ENCODE measurements around the gene ZNF224. TPM values are rescaled to one million over a fixed set of nuclear protein-coding genes. Genes with fewer than 3 reads are reported as not detected.

Gene ZNF224
- total and polyA plus RNA-seq, 2 of the 13 experiments (the other 11 are each of a cell fraction or from before 2014, with no cell fraction given) = 13.0 to 16.1 TPM

GRCh38 chr19:44113138-44113783, 19.1 kb downstream of the ZNF224 start, which contains the start of gene ZNF225 (continued):
- TF ChIP-seq, protein P1, sequence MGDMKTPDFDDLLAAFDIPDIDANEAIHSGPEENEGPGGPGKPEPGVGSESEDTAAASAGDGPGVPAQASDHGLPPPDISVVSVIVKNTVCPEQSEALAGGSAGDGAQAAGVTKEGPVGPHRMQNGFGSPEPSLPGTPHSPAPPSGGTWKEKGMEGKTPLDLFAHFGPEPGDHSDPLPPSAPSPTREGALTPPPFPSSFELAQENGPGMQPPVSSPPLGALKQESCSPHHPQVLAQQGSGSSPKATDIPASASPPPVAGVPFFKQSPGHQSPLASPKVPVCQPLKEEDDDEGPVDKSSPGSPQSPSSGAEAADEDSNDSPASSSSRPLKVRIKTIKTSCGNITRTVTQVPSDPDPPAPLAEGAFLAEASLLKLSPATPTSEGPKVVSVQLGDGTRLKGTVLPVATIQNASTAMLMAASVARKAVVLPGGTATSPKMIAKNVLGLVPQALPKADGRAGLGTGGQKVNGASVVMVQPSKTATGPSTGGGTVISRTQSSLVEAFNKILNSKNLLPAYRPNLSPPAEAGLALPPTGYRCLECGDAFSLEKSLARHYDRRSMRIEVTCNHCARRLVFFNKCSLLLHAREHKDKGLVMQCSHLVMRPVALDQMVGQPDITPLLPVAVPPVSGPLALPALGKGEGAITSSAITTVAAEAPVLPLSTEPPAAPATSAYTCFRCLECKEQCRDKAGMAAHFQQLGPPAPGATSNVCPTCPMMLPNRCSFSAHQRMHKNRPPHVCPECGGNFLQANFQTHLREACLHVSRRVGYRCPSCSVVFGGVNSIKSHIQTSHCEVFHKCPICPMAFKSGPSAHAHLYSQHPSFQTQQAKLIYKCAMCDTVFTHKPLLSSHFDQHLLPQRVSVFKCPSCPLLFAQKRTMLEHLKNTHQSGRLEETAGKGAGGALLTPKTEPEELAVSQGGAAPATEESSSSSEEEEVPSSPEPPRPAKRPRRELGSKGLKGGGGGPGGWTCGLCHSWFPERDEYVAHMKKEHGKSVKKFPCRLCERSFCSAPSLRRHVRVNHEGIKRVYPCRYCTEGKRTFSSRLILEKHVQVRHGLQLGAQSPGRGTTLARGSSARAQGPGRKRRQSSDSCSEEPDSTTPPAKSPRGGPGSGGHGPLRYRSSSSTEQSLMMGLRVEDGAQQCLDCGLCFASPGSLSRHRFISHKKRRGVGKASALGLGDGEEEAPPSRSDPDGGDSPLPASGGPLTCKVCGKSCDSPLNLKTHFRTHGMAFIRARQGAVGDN (CRISPR knock-in tag; IDR thresholded peaks at IDR 0.05) = peak; percentile 54
- TF ChIP-seq TCF7 (IDR thresholded peaks at IDR 0.05; ENCODE audit: low read depth) (no peak), ZNF589 (CRISPR knock-in tag; conservative IDR thresholded peaks at IDR 0.05) (no peak), CEBPG (CRISPR knock-in tag; IDR thresholded peaks at IDR 0.05) (no peak; the same call in 1 of the 2 replicates), RELA (CRISPR knock-in tag; IDR thresholded peaks at IDR 0.05) (no peak), MBNL3 (CRISPR knock-in tag; conservative IDR thresholded peaks at IDR 0.05) (no peak), ZNF577 (CRISPR knock-in tag; IDR thresholded peaks at IDR 0.05; ENCODE audit: borderline replicate concordance, low read depth) (no peak), ZNF446 (CRISPR knock-in tag; IDR thresholded peaks at IDR 0.05) (no peak), ZNF782 (CRISPR knock-in tag; IDR thresholded peaks at IDR 0.05; ENCODE audit: borderline replicate concordance) (peak; percentile 72; the same call in 1 of the 2 replicates), PAF1 (CRISPR knock-in tag; IDR thresholded peaks at IDR 0.05) (no peak), RARA (CRISPR knock-in tag; IDR thresholded peaks at IDR 0.05) (peak; percentile 84), EHMT2 (IDR thresholded peaks at IDR 0.05; ENCODE audit: borderline replicate concordance, low read depth, low read length) (no peak), ZNF883 (CRISPR knock-in tag; IDR thresholded peaks at IDR 0.05; ENCODE audit: not compliant biosample characterization) (no peak), RFX5 (IDR thresholded peaks at IDR 0.05; ENCODE audit: low read depth, low read length) (no peak), PAX8 (CRISPR knock-in tag; IDR thresholded peaks at IDR 0.05; ENCODE audit: borderline replicate concordance) (no peak), SP2 (CRISPR knock-in tag; IDR thresholded peaks at IDR 0.05) (no peak), TFAP4 (IDR thresholded peaks at IDR 0.05; ENCODE audit: borderline replicate concordance, low read depth) (peak; percentile 63; the same call in 1 of the 2 replicates), MAZ (IDR thresholded peaks at IDR 0.05; ENCODE audit: borderline replicate concordance, low read depth, low read length) (no peak), MAZ (CRISPR knock-in tag; IDR thresholded peaks at IDR 0.05; ENCODE audit: low read depth) (peak; percentile 73), CHCHD3 (CRISPR knock-in tag; IDR thresholded peaks at IDR 0.05) (no peak), ZNF747 (CRISPR knock-in tag; IDR thresholded peaks at IDR 0.05; ENCODE audit: borderline replicate concordance) (peak; percentile 52; the same call in 1 of the 2 replicates), IRF1 (CRISPR knock-in tag; IDR thresholded peaks at IDR 0.05; ENCODE audit: low read depth) (no peak), ZNF672 (CRISPR knock-in tag; IDR thresholded peaks at IDR 0.05) (no peak), ZSCAN29 (CRISPR knock-in tag; conservative IDR thresholded peaks at IDR 0.05) (peak; percentile 47; the same call in 1 of the 2 replicates), TBL1XR1 (IDR thresholded peaks at IDR 0.05; ENCODE audit: borderline replicate concordance, low read length, partially characterized antibody) (peak; percentile 49)

Data from HepG2 (cell line).